Coronary artery (tissue), 2 donors: ENCODE measurements around the gene SLC25A22.

ENCODE experiments used
- DNase-seq: peaks from one replicate; pipeline ENCODE4 v3.0.0-alpha.2; 2017; ENCODE audit warnings: low spot score
- H3K27ac ChIP-seq, 2 donors: fragments of 200-600 bp; sonication (generic); one replicate each; pipeline ENCODE4 v1.5.1; 2016 to 2019
- H3K4me3 ChIP-seq: fragments of 200-600 bp; sonication (generic); 2 replicates; pipeline ENCODE4 v1.5.1; 2016; ENCODE audit warnings: mild to moderate bottlenecking, moderate library complexity
- CTCF ChIP-seq: fragments of 200-600 bp; sonication (generic); IDR thresholded peaks from one replicate; pipeline ENCODE4 v1.5.1; 2019; ENCODE audit warnings: antibody characterized with exemption

SLC25A22 gene

GRCh38 chr11:790721-791564 is 7.1 kb downstream of the SLC25A22 start:
- no peak for TF ChIP-seq CTCF
- H3K4me3 ChIP-seq: no peak overlapping the region
- no peak overlapping the region for H3K27ac ChIP-seq
- DNase-seq: no peak

- no peak for TF ChIP-seq CTCF
- DNase-seq: no peak
- H3K4me3 ChIP-seq: peak within 1 kb of the TSS; percentile 32
- no peak within 1 kb of the TSS for H3K27ac ChIP-seq
Observed at GRCh38 chr11:789943-790342, 8.1 kb downstream of the SLC25A22 start, which contains the start of gene CEND1. Gene CEND1 (minus strand): TSS chr11:790090. CDS start chr11:788576, 1,514 bp downstream.

GRCh38 chr11:788953-789940 is 8.8 kb downstream of the SLC25A22 start:
- H3K4me3 ChIP-seq: peak overlapping the region; percentile 32
- TF ChIP-seq CTCF: no peak

GRCh38 chr11:788009-788640 is 10.0 kb downstream of the SLC25A22 start:
- no peak overlapping the region for H3K4me3 ChIP-seq
- H3K27ac ChIP-seq: no peak overlapping the region
- TF ChIP-seq CTCF: no peak
- DNase-seq: no peak

More at GRCh38 chr11:788953-789940, 8.8 kb downstream of the SLC25A22 start:
- no peak overlapping the region for H3K27ac ChIP-seq
- DNase-seq: no peak

- Histone ChIP-seq H3K27ac (no peak overlapping the region), H3K4me3 (no peak overlapping the region)
- no peak for TF ChIP-seq CTCF
- no peak for DNase-seq
Observed at GRCh38 chr11:787084-787675, 10.9 kb downstream of the SLC25A22 start.

- TF ChIP-seq CTCF: no peak
- Histone ChIP-seq H3K4me3 (no peak overlapping the region), H3K27ac (no peak overlapping the region)
- DNase-seq: no peak
Observed at GRCh38 chr11:786235-787083, 11.6 kb downstream of the SLC25A22 start.
